PC-3 (cell line): ENCODE measurements around the gene PHKB. TPM values are rescaled to one million over a fixed set of nuclear protein-coding genes. Genes with fewer than 3 reads are reported as not detected.

Experiments
- ATAC-seq: fragments of 200-7000 bp; cut with Tn5 transposase; 2 replicates; pipeline ENCODE4 v1.9.1; 2020; ENCODE audit warnings: mild to moderate bottlenecking, moderate library complexity
- BruUV-seq: library from RNA; stranded (reverse); fragments of 400-500 nt; replicated peaks from 2 replicates; lab custom pipeline; 2021; lab: Mats Ljungman, UMichigan
- CTCF ChIA-PET: fragments of 300-600 bp; sonication (Branson Sonifier 250); formaldehyde crosslinking; loops from one replicate; lab custom pipeline; 2022; ENCODE audit warnings: antibody characterized with exemption; lab: Charles Lee
- POLR2A ChIA-PET: fragments of 300-600 bp; sonication (Branson Sonifier 250); formaldehyde crosslinking; loops from one replicate; lab custom pipeline; 2022; ENCODE audit warnings: antibody characterized with exemption; ENCODE audit not compliant: unreplicated experiment; lab: Charles Lee
- DNase-seq: peaks from one replicate; pipeline ENCODE4 v3.0.0-alpha.2; 2015
- H2AFZ ChIP-seq: fragments of 300-600 bp; sonication (generic); 2 replicates; pipeline ENCODE4 v1.6.0; 2016; ENCODE audit warnings: antibody characterized with exemption, low read length
- H3F3A ChIP-seq: fragments of 300-600 bp; sonication (generic); one replicate; pipeline ENCODE4 v1.6.0; 2017; ENCODE audit warnings: antibody characterized with exemption, low read length, control low read depth, mild to moderate bottlenecking; ENCODE audit not compliant: unreplicated experiment
- H3K27ac ChIP-seq: fragments of 300-600 bp; sonication (generic); 2 replicates; pipeline ENCODE4 v1.5.1; 2016; ENCODE audit warnings: mild to moderate bottlenecking, low read length
- H3K27me3 ChIP-seq: fragments of 300-600 bp; sonication (generic); 2 replicates; pipeline ENCODE4 v1.6.1; 2016; ENCODE audit warnings: low read length, mixed read lengths
- H3K36me3 ChIP-seq: fragments of 300-600 bp; sonication (generic); 2 replicates; pipeline ENCODE4 v1.6.1; 2016; ENCODE audit warnings: low read depth, mixed run types, low read length, mixed read lengths
- H3K4me1 ChIP-seq: fragments of 300-600 bp; sonication (generic); 2 replicates; pipeline ENCODE4 v1.5.1; 2016; ENCODE audit warnings: low read length; ENCODE audit not compliant: insufficient read depth
- H3K4me2 ChIP-seq: fragments of 300-600 bp; sonication (generic); 2 replicates; pipeline ENCODE4 v1.6.0; 2016; ENCODE audit warnings: low read length
- H3K4me3 ChIP-seq: fragments of 300-600 bp; sonication (generic); 2 replicates; pipeline ENCODE4 v1.5.1; 2016; ENCODE audit warnings: mild to moderate bottlenecking, low read length, mixed read lengths
- H3K79me2 ChIP-seq: fragments of 300-600 bp; sonication (generic); 2 replicates; pipeline ENCODE4 v1.6.1; 2017; ENCODE audit warnings: low read length, mixed read lengths
- H3K9ac ChIP-seq: fragments of 300-600 bp; sonication (generic); 2 replicates; pipeline ENCODE4 v1.6.0; 2016; ENCODE audit warnings: mild to moderate bottlenecking, low read length
- H3K9me2 ChIP-seq: fragments of 300-600 bp; sonication (generic); replicated peaks from 2 replicates; pipeline ENCODE4 v1.6.1; 2016; ENCODE audit warnings: mixed run types, low read length, mixed read lengths
- H3K9me3 ChIP-seq: fragments of 300-600 bp; sonication (generic); 2 replicates; pipeline ENCODE4 v1.6.1; 2016; ENCODE audit warnings: low read length, mixed read lengths
- H4K20me1 ChIP-seq: fragments of 300-600 bp; sonication (generic); 2 replicates; pipeline ENCODE4 v1.6.1; 2016; ENCODE audit warnings: low read length, mixed read lengths
- EZH2 ChIP-seq: fragments of 300-600 bp; sonication (generic); IDR thresholded peaks from one replicate; pipeline ENCODE4 v1.6.1; 2017; ENCODE audit warnings: antibody characterized with exemption, mild to moderate bottlenecking, low read length; ENCODE audit not compliant: unreplicated experiment
- EZH2phosphoT487 ChIP-seq: fragments of 300-600 bp; sonication (generic); IDR thresholded peaks from 2 replicates; pipeline ENCODE4 v1.6.1; 2018; ENCODE audit warnings: mild to moderate bottlenecking, antibody characterized with exemption, low read length, borderline replicate concordance
- intact Hi-C: fragments of 100-400 bp; cut with micrococcal nuclease; formaldehyde crosslinking; loops from 2 replicates; pipeline ENCODE4 v1.9.0; 2023
- total RNA-seq: library from RNA; depleted of rRNA; stranded (reverse); fragments of >200 nt; gene quantifications from 2 replicates; pipeline ENCODE4 v1.2.3, GENCODE V29; 2014
- TF ChIP-seq, protein P1 (sequence below): fragments of 300-600 bp; sonication (generic); conservative IDR thresholded peaks from 2 replicates; pipeline ENCODE4 v1.5.1; 2017; ENCODE audit warnings: antibody characterized with exemption, low read depth, mild to moderate bottlenecking, low read length

PHKB gene
- total RNA-seq, 1 experiment from 2014 or later = 31.8 TPM

DNA sequence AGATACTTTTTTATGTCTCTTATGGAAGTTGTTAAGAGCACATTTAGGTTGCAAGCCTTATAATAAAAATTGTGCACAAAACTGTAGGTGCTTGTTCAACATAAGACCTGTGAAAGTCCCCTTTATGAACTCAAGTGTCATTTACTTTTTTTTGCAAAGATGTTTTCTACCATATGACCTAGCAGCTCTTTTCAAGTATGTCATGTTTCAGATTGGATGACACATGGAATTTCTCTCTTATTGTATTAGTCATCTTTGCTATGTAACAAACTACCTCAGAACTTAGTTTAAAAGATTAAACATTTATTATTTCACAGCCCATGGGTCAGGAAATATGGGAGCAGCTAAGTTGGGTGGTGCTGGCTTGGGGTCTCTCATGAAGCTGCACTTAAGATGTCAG is 57.9 kb downstream of the PHKB start:
- ATAC-seq (no peak), DNase-seq (no peak)
- Histone ChIP-seq H3K36me3 (no peaks in the 10 kb centered on the region), H3K4me2 (no peak overlapping the region), H3F3A (no peaks in the 10 kb centered on the region), H2AFZ (no peak overlapping the region), H3K4me3 (no peak overlapping the region), H3K9ac (no peak overlapping the region), H3K9me2 (no peaks in the 10 kb centered on the region), H4K20me1 (no peaks in the 10 kb centered on the region), H3K27me3 (no peaks in the 10 kb centered on the region), H3K79me2 (no peaks in the 10 kb centered on the region), H3K27ac (no peak overlapping the region), H3K4me1 (no peaks in the 10 kb centered on the region), H3K9me3 (no peaks in the 10 kb centered on the region)
- ChIA-PET POLR2A (no interaction called here), CTCF (no interaction called here)
- intact Hi-C loops = no loop called here
- no TSS peak for BruUV-seq
- TF ChIP-seq EZH2 = no peak
- TF ChIP-seq EZH2phosphoT487 = no peak
- TF ChIP-seq, protein P1, sequence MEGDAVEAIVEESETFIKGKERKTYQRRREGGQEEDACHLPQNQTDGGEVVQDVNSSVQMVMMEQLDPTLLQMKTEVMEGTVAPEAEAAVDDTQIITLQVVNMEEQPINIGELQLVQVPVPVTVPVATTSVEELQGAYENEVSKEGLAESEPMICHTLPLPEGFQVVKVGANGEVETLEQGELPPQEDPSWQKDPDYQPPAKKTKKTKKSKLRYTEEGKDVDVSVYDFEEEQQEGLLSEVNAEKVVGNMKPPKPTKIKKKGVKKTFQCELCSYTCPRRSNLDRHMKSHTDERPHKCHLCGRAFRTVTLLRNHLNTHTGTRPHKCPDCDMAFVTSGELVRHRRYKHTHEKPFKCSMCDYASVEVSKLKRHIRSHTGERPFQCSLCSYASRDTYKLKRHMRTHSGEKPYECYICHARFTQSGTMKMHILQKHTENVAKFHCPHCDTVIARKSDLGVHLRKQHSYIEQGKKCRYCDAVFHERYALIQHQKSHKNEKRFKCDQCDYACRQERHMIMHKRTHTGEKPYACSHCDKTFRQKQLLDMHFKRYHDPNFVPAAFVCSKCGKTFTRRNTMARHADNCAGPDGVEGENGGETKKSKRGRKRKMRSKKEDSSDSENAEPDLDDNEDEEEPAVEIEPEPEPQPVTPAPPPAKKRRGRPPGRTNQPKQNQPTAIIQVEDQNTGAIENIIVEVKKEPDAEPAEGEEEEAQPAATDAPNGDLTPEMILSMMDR = no peak

DNA sequence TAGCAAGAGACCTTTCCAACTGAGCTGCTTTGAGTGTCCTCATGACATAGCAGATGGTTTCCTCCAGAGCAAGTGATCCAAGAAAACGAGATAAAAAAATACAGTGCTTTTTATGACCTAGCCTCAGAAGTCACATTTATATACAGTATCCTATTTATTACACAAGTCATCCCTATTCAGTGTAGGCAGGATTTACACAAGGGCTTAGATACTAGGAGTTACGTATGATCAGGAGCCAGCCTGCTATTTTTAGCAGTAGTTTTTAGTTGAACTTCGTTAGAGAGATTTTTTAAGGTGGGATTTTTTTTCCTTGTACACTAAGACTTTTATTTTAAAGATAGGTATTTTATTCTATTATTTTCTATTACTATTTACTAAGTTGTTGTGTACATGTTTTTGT is 58.4 kb downstream of the PHKB start:
- no peaks in the 10 kb centered on the region for H3K27me3 ChIP-seq
- ChIA-PET POLR2A (no interaction called here), CTCF (no interaction called here)
- no peak overlapping the region for H3K9ac ChIP-seq
- no peak for ATAC-seq
- no peaks in the 10 kb centered on the region for H3K4me1 ChIP-seq
- DNase-seq = no peak
- TF ChIP-seq EZH2phosphoT487 (no peak), EZH2 (no peak)
- TF ChIP-seq, protein P1 = no peak
- H3K4me3 ChIP-seq = no peak overlapping the region
- H3K27ac ChIP-seq = no peak overlapping the region
- H3K36me3 ChIP-seq = no peaks in the 10 kb centered on the region
- BruUV-seq = no TSS peak
- H3K79me2 ChIP-seq = no peaks in the 10 kb centered on the region
- H3K9me2 ChIP-seq = no peaks in the 10 kb centered on the region
- H3K4me2 ChIP-seq = no peak overlapping the region
- no peaks in the 10 kb centered on the region for H3K9me3 ChIP-seq
- intact Hi-C loops = no loop called here
- no peak overlapping the region for H2AFZ ChIP-seq
- no peaks in the 10 kb centered on the region for H4K20me1 ChIP-seq
- H3F3A ChIP-seq = no peaks in the 10 kb centered on the region

DNA sequence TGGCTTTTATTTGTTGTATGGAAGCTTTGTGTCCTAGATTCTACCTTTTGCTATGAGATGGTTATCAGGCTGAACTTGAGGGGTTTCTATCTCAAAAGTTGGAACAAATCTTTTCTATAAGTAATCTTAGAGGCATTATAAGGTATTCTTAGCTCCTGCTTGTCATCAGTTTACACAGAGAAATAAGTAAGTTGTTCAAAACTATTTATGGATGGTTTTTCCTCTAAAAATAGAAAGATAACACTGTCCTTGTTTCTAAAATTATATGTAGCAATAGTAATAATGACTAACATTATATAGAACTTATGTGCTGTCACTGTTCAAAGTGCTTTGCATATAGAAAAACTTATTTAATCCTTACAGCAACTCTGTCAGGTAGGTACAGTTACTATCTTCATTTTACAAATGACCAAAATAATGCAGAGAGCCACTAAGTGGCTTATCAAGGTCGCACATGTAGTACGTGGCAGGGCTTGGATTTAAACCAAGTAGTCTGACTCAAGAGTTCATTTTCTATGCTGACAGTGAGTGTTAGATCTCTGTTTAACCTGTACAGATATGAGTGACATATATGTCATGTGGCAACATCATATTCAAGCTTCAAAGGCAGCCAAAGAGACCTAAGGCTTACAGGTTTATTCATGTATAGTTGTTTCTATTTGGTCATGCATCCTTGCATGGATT is 59.0 kb downstream of the PHKB start:
- no TSS peak for BruUV-seq
- H3K9me3 ChIP-seq = no peaks in the 10 kb centered on the region
- no peaks in the 10 kb centered on the region for H3K27me3 ChIP-seq
- intact Hi-C loops = no loop called here
- H3K36me3 ChIP-seq = no peaks in the 10 kb centered on the region
- H3K9ac ChIP-seq = no peak overlapping the region
- no peak overlapping the region for H3K27ac ChIP-seq
- ChIA-PET CTCF (no interaction called here), POLR2A (no interaction called here)
- no peaks in the 10 kb centered on the region for H3F3A ChIP-seq
- no peak overlapping the region for H2AFZ ChIP-seq
- no peak for DNase-seq
- no peak overlapping the region for H3K4me3 ChIP-seq
- H3K79me2 ChIP-seq = no peaks in the 10 kb centered on the region
- H3K4me1 ChIP-seq = no peaks in the 10 kb centered on the region
- H3K9me2 ChIP-seq = no peaks in the 10 kb centered on the region
- no peak for ATAC-seq
- H3K4me2 ChIP-seq = no peak overlapping the region
- no peak for TF ChIP-seq EZH2phosphoT487
- TF ChIP-seq EZH2 = no peak
- TF ChIP-seq, protein P1 = no peak
- no peaks in the 10 kb centered on the region for H4K20me1 ChIP-seq
